HepG2 (cell line): ENCODE results near the gene FILIP1. TPM values are rescaled to one million over a fixed set of nuclear protein-coding genes. Genes with fewer than 3 reads are reported as not detected.

Experiments used
- CHD4 ChIP-seq: fragments of 200-600 bp; sonication (generic); IDR thresholded peaks from 2 replicates; pipeline ENCODE4 v1.7.0; 2017; ENCODE audit warnings: mild to moderate bottlenecking, low read length, borderline replicate concordance
- ELF4 ChIP-seq: sonication (generic); formaldehyde crosslinking; IDR thresholded peaks from 2 replicates; pipeline ENCODE4 v1.5.0; 2020; ENCODE audit warnings: missing genetic modification reagents, mild to moderate bottlenecking, moderate library complexity, borderline replicate concordance
- FOXA1 ChIP-seq, 2 experiments: fragments of 450-650 bp in 1 of 2; sonication (generic) in 1 of 2; formaldehyde crosslinking in 1 of 2; IDR thresholded peaks; 2 replicates each; pipeline versions ENCODE4 v1.4.0 to v1.6.1; 2016 to 2020; ENCODE audit warnings: missing genetic modification reagents in 1 of 2
- HNF4G ChIP-seq, 2 experiments: sonication (generic) in 1 of 2; formaldehyde crosslinking in 1 of 2; IDR thresholded peaks; 2 replicates each; pipeline versions ENCODE4 v1.4.0 to v1.6.1; 2011 to 2020; ENCODE audit warnings: borderline replicate concordance in 2 of 2, low read depth in 2 of 2, mild to moderate bottlenecking in 2 of 2, low read length in 1 of 2, missing genetic modification reagents in 1 of 2, moderate library complexity in 1 of 2
- HNRNPLL ChIP-seq: fragments of 200-400 bp; formaldehyde crosslinking; IDR thresholded peaks from 2 replicates; pipeline ENCODE4 v1.6.1; 2017; ENCODE audit warnings: mild to moderate bottlenecking, low read depth, low read length; ENCODE audit not compliant: poor library complexity, severe bottlenecking
- KDM2A ChIP-seq: sonication (generic); formaldehyde crosslinking; IDR thresholded peaks from 2 replicates; pipeline ENCODE4 v1.4.0; 2020; ENCODE audit warnings: low read depth, missing genetic modification reagents, borderline replicate concordance
- MAZ ChIP-seq, 2 experiments: sonication (generic) in 1 of 2; formaldehyde crosslinking in 1 of 2; IDR thresholded peaks; 2 replicates each; pipeline versions ENCODE4 v1.5.0 to v1.6.1; 2012 to 2020; ENCODE audit warnings: low read depth in 2 of 2, mild to moderate bottlenecking in 2 of 2, borderline replicate concordance in 1 of 2, improper control_type of control experiment in 1 of 2, low read length in 1 of 2, missing genetic modification reagents in 1 of 2, moderate library complexity in 1 of 2
- MYC ChIP-seq: sonication (generic); formaldehyde crosslinking; IDR thresholded peaks from 2 replicates; pipeline ENCODE4 v1.9.0; 2021; ENCODE audit warnings: missing genetic modification reagents, borderline replicate concordance
- REPIN1 ChIP-seq: sonication (generic); formaldehyde crosslinking; IDR thresholded peaks from 2 replicates; pipeline ENCODE4 v1.8.0; 2022; ENCODE audit warnings: missing genetic modification reagents, low read depth, mild to moderate bottlenecking, borderline replicate concordance
- SCMH1 ChIP-seq: sonication (generic); formaldehyde crosslinking; IDR thresholded peaks from 2 replicates; pipeline ENCODE4 v1.9.0; 2021; ENCODE audit warnings: missing genetic modification reagents, mild to moderate bottlenecking, borderline replicate concordance
- SMAD9 ChIP-seq: sonication (generic); formaldehyde crosslinking; IDR thresholded peaks from 2 replicates; pipeline ENCODE4 v1.5.1; 2020; ENCODE audit warnings: mild to moderate bottlenecking, missing genetic modification reagents
- SRSF9 ChIP-seq: fragments of 200-400 bp; formaldehyde crosslinking; IDR thresholded peaks from 2 replicates; pipeline ENCODE4 v1.6.1; 2018; ENCODE audit warnings: borderline replicate concordance, mild to moderate bottlenecking, low read depth, low read length; ENCODE audit not compliant: insufficient read depth, poor library complexity, severe bottlenecking
- ZBTB46 ChIP-seq: sonication (generic); formaldehyde crosslinking; IDR thresholded peaks from 2 replicates; pipeline ENCODE4 v1.4.0; 2020; ENCODE audit warnings: mild to moderate bottlenecking, missing genetic modification reagents, borderline replicate concordance
- ZFP1 ChIP-seq: IDR thresholded peaks from 2 replicates; pipeline ENCODE4 v1.6.1; 2016
- ZIK1 ChIP-seq: sonication (generic); formaldehyde crosslinking; IDR thresholded peaks from 2 replicates; pipeline ENCODE4 v1.5.0; 2020; ENCODE audit warnings: mild to moderate bottlenecking, low read depth, missing genetic modification reagents, borderline replicate concordance
- ZNF17 ChIP-seq: sonication (generic); formaldehyde crosslinking; IDR thresholded peaks from 2 replicates; pipeline ENCODE4 v1.5.0; 2020; ENCODE audit warnings: mild to moderate bottlenecking, missing genetic modification reagents
- ZNF616 ChIP-seq: sonication (generic); formaldehyde crosslinking; IDR thresholded peaks from 2 replicates; pipeline ENCODE4 v1.5.0; 2020; ENCODE audit warnings: low read depth, mild to moderate bottlenecking, missing genetic modification reagents
- polyA plus RNA-seq, 8 experiments: library from polyadenylated mRNA; depleted of rRNA in 3 of 8; stranded (reverse) in 7 of 8; unstranded in 1 of 8; fragments of >200 nt; fragmentation: Illumina TruSeq in 4 of 8; extraction: Trizol in 4 of 8; gene quantifications; 2 replicates each; pipeline versions ENCODE4 v1.2.1 to v1.2.3, GENCODE V29; 2011 to 2016; ENCODE audit warnings: low read depth in 4 of 8, missing spikeins in 1 of 8, mixed read lengths in 1 of 8; ENCODE audit not compliant: insufficient read depth in 1 of 8
- total RNA-seq, 5 experiments: library from RNA; depleted of rRNA; stranded (reverse); fragments of >200 nt; fragmentation: Illumina TruSeq; extraction: Trizol; gene quantifications; 2 replicates each; pipeline ENCODE4 v1.2.3, GENCODE V29; 2016; ENCODE audit warnings: low read depth in 1 of 5
- TF ChIP-seq, protein P1 (sequence below): sonication (generic); formaldehyde crosslinking; IDR thresholded peaks from 2 replicates; pipeline ENCODE4 v1.5.0; 2020; ENCODE audit warnings: mild to moderate bottlenecking, missing genetic modification reagents, borderline replicate concordance
- TF ChIP-seq, protein P2 (sequence below): sonication (generic); formaldehyde crosslinking; IDR thresholded peaks from 2 replicates; pipeline ENCODE4 v1.5.0; 2020; ENCODE audit warnings: missing genetic modification reagents

The FILIP1 gene
- total and polyA plus RNA-seq, 2 of the 13 experiments (the other 11 are each of a cell fraction or from before 2014, with no cell fraction given): not detected

DNA sequence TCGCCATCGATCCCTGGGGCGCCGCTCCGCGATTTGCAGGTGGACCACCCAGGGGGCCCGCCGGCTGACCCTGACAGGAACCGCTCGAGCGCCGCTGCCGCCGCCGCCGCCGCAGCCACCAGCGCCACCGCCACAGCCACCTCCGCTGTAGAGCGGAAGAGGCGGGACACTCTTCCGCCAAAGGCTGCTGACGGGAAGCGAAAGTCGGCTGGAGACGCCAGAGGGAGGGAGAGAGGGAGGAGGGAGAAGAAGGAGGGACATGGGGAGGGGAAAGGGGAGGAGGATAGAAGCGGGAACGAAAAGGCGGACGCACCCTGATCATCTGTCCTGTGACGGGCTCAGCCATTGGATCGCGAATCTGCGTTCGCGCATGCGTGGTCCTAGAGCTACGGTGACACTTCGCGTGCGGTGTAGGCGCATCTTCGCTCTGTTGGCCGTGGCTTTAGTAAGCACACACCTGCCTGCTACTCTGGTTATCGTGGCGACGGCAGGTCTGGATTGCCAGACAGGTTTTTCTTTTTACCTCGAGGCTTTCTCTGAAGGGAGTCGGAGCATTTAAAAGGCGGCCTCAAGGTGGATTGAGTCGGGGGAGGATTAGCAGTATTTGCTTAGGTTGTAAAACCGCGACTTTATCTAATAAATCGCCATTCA lies 208.8 kb downstream of the FILIP1 start, which contains the start of gene TMEM30A (continued):
- TF ChIP-seq CHD4 (no peak), MYC (CRISPR knock-in tag) (peak; percentile 76; the same call in 1 of the 2 replicates), ZBTB46 (peak; percentile 43; the same call in 1 of the 2 replicates), KDM2A (peak; percentile 94), HNRNPLL (peak; percentile 94), ZNF17 (CRISPR knock-in tag) (no peak), ZIK1 (CRISPR knock-in tag) (0 out of 2 replicates have a peak, but pooled peaks have one; percentile 46), ELF4 (CRISPR knock-in tag) (no peak), MAZ (IDR thresholded peaks at IDR 0.05; ENCODE audit: borderline replicate concordance, low read depth, low read length) (peak; percentile 96), MAZ (CRISPR knock-in tag; IDR thresholded peaks at IDR 0.05; ENCODE audit: low read depth) (peak; percentile 90), ZNF616 (CRISPR knock-in tag) (no peak), REPIN1 (peak; percentile 91), ZFP1 (no peak), SCMH1 (CRISPR knock-in tag) (no peak), FOXA1 (IDR thresholded peaks at IDR 0.05) (no peak), FOXA1 (CRISPR knock-in tag; IDR thresholded peaks at IDR 0.05) (peak; percentile 21; the same call in 1 of the 2 replicates), SRSF9 (no peak), HNF4G (IDR thresholded peaks at IDR 0.05; ENCODE audit: borderline replicate concordance, low read depth, low read length) (no peak), HNF4G (CRISPR knock-in tag; IDR thresholded peaks at IDR 0.05; ENCODE audit: borderline replicate concordance, low read depth) (no peak), SMAD9 (CRISPR knock-in tag) (peak; percentile 19; the same call in 1 of the 2 replicates)
- TF ChIP-seq, protein P1, sequence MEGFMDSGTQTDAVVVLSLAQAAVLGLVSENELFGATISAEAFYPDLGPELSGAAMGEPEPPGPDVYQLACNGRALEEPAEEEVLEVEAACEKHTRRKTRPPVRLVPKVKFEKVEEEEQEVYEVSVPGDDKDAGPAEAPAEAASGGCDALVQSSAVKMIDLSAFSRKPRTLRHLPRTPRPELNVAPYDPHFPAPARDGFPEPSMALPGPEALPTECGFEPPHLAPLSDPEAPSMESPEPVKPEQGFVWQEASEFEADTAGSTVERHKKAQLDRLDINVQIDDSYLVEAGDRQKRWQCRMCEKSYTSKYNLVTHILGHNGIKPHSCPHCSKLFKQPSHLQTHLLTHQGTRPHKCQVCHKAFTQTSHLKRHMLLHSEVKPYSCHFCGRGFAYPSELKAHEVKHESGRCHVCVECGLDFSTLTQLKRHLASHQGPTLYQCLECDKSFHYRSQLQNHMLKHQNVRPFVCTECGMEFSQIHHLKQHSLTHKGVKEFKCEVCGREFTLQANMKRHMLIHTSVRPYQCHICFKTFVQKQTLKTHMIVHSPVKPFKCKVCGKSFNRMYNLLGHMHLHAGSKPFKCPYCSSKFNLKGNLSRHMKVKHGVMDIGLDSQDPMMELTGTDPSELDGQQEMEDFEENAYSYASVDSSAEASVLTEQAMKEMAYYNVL: peak; percentile 94
- TF ChIP-seq, protein P2, sequence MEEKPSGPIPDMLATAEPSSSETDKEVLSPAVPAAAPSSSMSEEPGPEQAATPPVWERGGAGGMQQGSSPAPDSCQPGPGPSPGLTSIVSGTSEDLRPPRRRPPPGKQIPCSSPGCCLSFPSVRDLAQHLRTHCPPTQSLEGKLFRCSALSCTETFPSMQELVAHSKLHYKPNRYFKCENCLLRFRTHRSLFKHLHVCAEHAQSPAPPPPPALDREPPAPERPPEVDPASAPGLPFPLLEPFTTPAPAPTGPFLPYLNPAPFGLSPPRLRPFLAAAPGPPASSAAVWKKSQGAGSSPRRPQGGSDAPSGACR (CRISPR knock-in tag): no peak; the same call in 1 of the 2 replicates
